Colonic mucosa (tissue), 4 donors: ENCODE data around the gene FBXO24. TPM values are rescaled to one million over a fixed set of nuclear protein-coding genes. Genes with fewer than 3 reads are reported as not detected.

Source experiments
- DNase-seq: peaks from one replicate; pipeline ENCODE4 v3.0.0-alpha.2; 2020
- H3K27ac ChIP-seq: fragments of 200-600 bp; one replicate; pipeline ENCODE4 v1.8.0; 2021
- H3K27me3 ChIP-seq: fragments of 200-600 bp; one replicate; pipeline ENCODE4 v1.8.0; 2021
- H3K36me3 ChIP-seq: fragments of 200-600 bp; one replicate; pipeline ENCODE4 v1.8.0; 2021
- H3K4me1 ChIP-seq: fragments of 200-600 bp; one replicate; pipeline ENCODE4 v1.8.0; 2021; ENCODE audit warnings: mild to moderate bottlenecking
- H3K4me3 ChIP-seq: fragments of 200-600 bp; one replicate; pipeline ENCODE4 v1.8.0; 2021
- H3K9ac ChIP-seq, 2 donors: one replicate each; pipeline ENCODE4 v1.7.0; 2013; ENCODE audit warnings: control low read depth in 2 of 2, low read depth in 2 of 2, low read length in 2 of 2
- H3K9me3 ChIP-seq: fragments of 200-600 bp; one replicate; pipeline ENCODE4 v1.8.0; 2021
- intact Hi-C: fragments of 100-400 bp; cut with DNase I; formaldehyde crosslinking; loops from one replicate; pipeline ENCODE4 v1.14.1; 2022
- total RNA-seq, 2 donors: library from RNA; stranded (reverse); fragmentation: NEBNext Ultra II Directional in 1 of 2; extraction: Animal tissue kit (Norgen Biotek cat#: 25700) in 1 of 2; gene quantifications; one replicate each; pipeline ENCODE4 v1.2.1, GENCODE V29; 2021
- TF ChIP-seq, protein P1 (sequence below): fragments of 200-600 bp; IDR thresholded peaks from one replicate; pipeline ENCODE4 v1.8.0; 2022; ENCODE audit warnings: antibody characterized with exemption, mild to moderate bottlenecking
- donor health status: healthy.
- donor health status: DM: no; HTN: no; CAD: no.
- donor health status: DM: no; HTN: no; CAD: no.

Gene FBXO24
- total RNA-seq, 2 donors from 2014 or later = 0.21 to 1.8 TPM

GRCh38 chr7:100614308-100614861 lies 28.3 kb downstream of the FBXO24 start:
- no peak overlapping the region for H3K4me3 ChIP-seq

GRCh38 chr7:100620239-100620638 lies 34.1 kb downstream of the FBXO24 start:
- Histone ChIP-seq H3K9me3 (no peaks in the 10 kb centered on the region), H3K36me3 (no peaks in the 10 kb centered on the region), H3K4me1 (no peaks in the 10 kb centered on the region), H3K9ac (no peak overlapping the region), H3K27me3 (no peaks in the 10 kb centered on the region), H3K27ac (no peak overlapping the region), H3K4me3 (no peak overlapping the region)
- intact Hi-C loops = no loop called here
- TF ChIP-seq, protein P1, sequence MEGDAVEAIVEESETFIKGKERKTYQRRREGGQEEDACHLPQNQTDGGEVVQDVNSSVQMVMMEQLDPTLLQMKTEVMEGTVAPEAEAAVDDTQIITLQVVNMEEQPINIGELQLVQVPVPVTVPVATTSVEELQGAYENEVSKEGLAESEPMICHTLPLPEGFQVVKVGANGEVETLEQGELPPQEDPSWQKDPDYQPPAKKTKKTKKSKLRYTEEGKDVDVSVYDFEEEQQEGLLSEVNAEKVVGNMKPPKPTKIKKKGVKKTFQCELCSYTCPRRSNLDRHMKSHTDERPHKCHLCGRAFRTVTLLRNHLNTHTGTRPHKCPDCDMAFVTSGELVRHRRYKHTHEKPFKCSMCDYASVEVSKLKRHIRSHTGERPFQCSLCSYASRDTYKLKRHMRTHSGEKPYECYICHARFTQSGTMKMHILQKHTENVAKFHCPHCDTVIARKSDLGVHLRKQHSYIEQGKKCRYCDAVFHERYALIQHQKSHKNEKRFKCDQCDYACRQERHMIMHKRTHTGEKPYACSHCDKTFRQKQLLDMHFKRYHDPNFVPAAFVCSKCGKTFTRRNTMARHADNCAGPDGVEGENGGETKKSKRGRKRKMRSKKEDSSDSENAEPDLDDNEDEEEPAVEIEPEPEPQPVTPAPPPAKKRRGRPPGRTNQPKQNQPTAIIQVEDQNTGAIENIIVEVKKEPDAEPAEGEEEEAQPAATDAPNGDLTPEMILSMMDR = no peak
- DNase-seq = no peak

More at GRCh38 chr7:100614308-100614861, 28.3 kb downstream of the FBXO24 start:
- intact Hi-C loops = no loop called here
- TF ChIP-seq, protein P1 = no peak
- DNase-seq = no peak
- Histone ChIP-seq H3K27me3 (no peaks in the 10 kb centered on the region), H3K36me3 (no peaks in the 10 kb centered on the region), H3K27ac (no peak overlapping the region), H3K4me1 (no peaks in the 10 kb centered on the region), H3K9me3 (no peaks in the 10 kb centered on the region), H3K9ac (no peak overlapping the region)

- H3K27me3 ChIP-seq = no peaks in the 10 kb centered on the region
- H3K9ac ChIP-seq = no peak overlapping the region
- DNase-seq = no peak
- TF ChIP-seq, protein P1 = no peak
- H3K4me3 ChIP-seq = no peak overlapping the region
- H3K4me1 ChIP-seq = no peaks in the 10 kb centered on the region
- no peak overlapping the region for H3K27ac ChIP-seq
- H3K36me3 ChIP-seq = no peaks in the 10 kb centered on the region
- intact Hi-C loops = no loop called here
- no peaks in the 10 kb centered on the region for H3K9me3 ChIP-seq
Measured at GRCh38 chr7:100620804-100621203, 34.7 kb downstream of the FBXO24 start.

DNA sequence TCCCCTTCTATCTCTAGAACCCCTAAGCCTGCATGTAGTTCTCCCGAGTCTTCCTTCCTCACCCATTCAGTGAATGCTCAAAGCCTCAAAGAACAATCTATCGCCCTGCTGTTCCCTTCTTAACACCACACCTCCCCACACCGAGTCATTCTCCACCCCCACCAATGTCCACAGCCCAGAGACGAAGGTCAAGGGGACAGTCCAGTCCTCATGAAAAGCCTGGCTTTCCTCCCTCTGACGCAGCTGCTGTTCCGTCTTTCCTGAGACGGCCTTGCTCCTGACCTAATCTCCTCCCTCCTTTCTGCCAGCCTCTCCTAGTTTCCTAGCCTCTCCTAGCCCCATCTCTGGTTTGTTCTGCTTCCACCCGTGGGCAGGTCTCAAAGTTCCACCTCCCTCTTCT lies 35.4 kb downstream of the FBXO24 start:
- Histone ChIP-seq H3K9me3 (no peaks in the 10 kb centered on the region), H3K27me3 (no peaks in the 10 kb centered on the region), H3K36me3 (no peaks in the 10 kb centered on the region), H3K27ac (no peak overlapping the region), H3K4me3 (no peak overlapping the region), H3K9ac (no peak overlapping the region), H3K4me1 (no peaks in the 10 kb centered on the region)
- TF ChIP-seq, protein P1 = no peak
- intact Hi-C loops = no loop called here
- no peak for DNase-seq

DNA sequence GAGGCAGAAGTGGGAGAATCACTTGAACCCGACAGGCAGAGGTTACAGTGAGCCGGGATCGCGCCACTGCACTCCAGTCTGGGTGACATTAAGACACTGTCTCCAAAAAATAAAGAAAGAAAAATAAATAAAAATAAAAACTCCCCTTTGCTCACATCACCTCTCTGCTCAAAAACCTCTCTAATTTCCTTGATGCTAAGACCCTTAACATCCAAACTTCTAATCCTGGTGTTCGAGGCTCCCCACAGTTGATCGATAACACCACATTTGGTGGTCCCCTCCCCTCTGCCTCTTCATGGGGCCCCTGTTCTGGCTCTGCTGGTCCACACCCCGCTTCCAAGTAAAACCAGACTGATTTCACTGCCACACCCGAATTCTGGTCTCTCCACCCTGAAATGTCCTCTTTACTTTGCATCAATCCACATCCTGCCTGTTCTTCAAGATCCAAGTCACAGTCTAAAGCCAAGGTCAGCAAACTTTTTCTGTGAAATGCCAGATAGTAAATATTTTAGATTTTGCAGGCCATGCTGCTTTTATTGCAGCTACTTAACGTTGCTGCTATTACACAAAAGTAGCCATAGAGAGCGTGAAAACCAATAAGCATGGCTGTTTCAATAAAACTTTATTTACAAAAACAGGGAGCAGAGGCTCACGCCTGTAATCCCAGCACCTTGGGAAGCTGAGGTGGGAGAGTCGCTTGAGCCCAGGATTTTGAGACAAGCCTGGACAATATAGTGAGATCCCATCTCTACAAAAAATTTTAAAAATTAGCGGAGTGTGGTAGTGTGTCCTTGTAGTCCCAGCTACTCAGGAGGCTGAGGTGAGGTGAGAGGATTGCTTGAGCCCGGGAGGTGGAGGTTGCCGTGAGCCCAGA lies 38.1 kb downstream of the FBXO24 start:
- H3K27ac ChIP-seq = no peak overlapping the region
- H3K27me3 ChIP-seq = no peaks in the 10 kb centered on the region
- H3K9ac ChIP-seq = peak overlapping the region in 1 of 2 donors; percentile 12
- TF ChIP-seq, protein P1 = no peak
- no peak overlapping the region for H3K4me3 ChIP-seq
- no peaks in the 10 kb centered on the region for H3K9me3 ChIP-seq
- intact Hi-C loops = no loop called here
- H3K4me1 ChIP-seq = no peaks in the 10 kb centered on the region
- no peak for DNase-seq
- H3K36me3 ChIP-seq = no peaks in the 10 kb centered on the region
